Naive thymus-derived CD4-positive, alpha-beta T cell (primary cell): ENCODE data around the gene IGBP1. TPM values are rescaled to one million over a fixed set of nuclear protein-coding genes. Genes with fewer than 3 reads are reported as not detected.
"Not testable (repeated sequence)": the region's sequence is repeated elsewhere in the genome, so short reads cannot be mapped to it uniquely, and the experiment has no call there.

Experiments used
- ATAC-seq: fragments of 150-1000 bp; cut with Tn5 transposase; 2 replicates; pipeline ENCODE4 v1.10.0; 2021; ENCODE audit warnings: mild to moderate bottlenecking, moderate library complexity
- CTCF ChIA-PET: fragments of 350-600 bp; sonication (Branson Sonifier 250); formaldehyde crosslinking; loops from one replicate; lab custom pipeline; 2021; ENCODE audit warnings: antibody characterized with exemption; lab: Charles Lee
- POLR2A ChIA-PET: fragments of 350-600 bp; sonication (Branson Sonifier 250); formaldehyde crosslinking; loops from one replicate; lab custom pipeline; 2021; ENCODE audit warnings: antibody characterized with exemption, inconsistent platforms; lab: Charles Lee
- DNase-seq, 9 donors: peaks; one replicate each; pipeline versions ENCODE4 v3.0.0 to v3.0.0-alpha.2; 2020 to 2022; ENCODE audit warnings: mixed read lengths in 1 of 9
- H3K27ac ChIP-seq: one replicate; pipeline ENCODE4 v1.7.0; 2013; ENCODE audit warnings: mild to moderate bottlenecking, low read depth, low read length, moderate library complexity
- H3K27me3 ChIP-seq, 2 donors: one replicate each; pipeline ENCODE4 v1.7.0; 2013; ENCODE audit warnings: low read length in 2 of 2, mild to moderate bottlenecking in 2 of 2, moderate library complexity in 2 of 2; ENCODE audit not compliant: control insufficient read depth in 2 of 2, insufficient read depth in 2 of 2
- H3K36me3 ChIP-seq, 3 experiments: 1 replicate in 2 of 3; 2 replicates in 1 of 3; pipeline ENCODE4 v1.7.0; 2013; ENCODE audit warnings: low read length in 3 of 3, mild to moderate bottlenecking in 3 of 3, moderate library complexity in 1 of 3; ENCODE audit not compliant: insufficient read depth in 3 of 3, control insufficient read depth in 2 of 3
- H3K4me1 ChIP-seq, 2 donors: one replicate each; pipeline ENCODE4 v1.7.0; 2013; ENCODE audit warnings: low read length in 2 of 2, mild to moderate bottlenecking in 2 of 2, moderate library complexity in 1 of 2; ENCODE audit not compliant: control insufficient read depth in 2 of 2, insufficient read depth in 2 of 2
- H3K4me3 ChIP-seq: 2 replicates; pipeline ENCODE4 v1.7.0; 2013; ENCODE audit warnings: mild to moderate bottlenecking, low read length
- H3K9me3 ChIP-seq, 3 experiments: 1 replicate in 2 of 3; 2 replicates in 1 of 3; pipeline ENCODE4 v1.7.0; 2013; ENCODE audit warnings: low read length in 3 of 3; ENCODE audit not compliant: control insufficient read depth in 2 of 3
- H3K27ac Mint-ChIP-seq, 9 donors: one replicate each; pipeline ENCODE4 v1.8.0; 2020 to 2022; ENCODE audit warnings: mixed read lengths in 9 of 9, mild to moderate bottlenecking in 8 of 9, moderate library complexity in 5 of 9, inconsistent platforms in 2 of 9
- H3K27me3 Mint-ChIP-seq, 5 donors: one replicate each; pipeline ENCODE4 v1.8.0; 2021 to 2022; ENCODE audit warnings: mixed read lengths in 5 of 5, mild to moderate bottlenecking in 1 of 5
- H3K36me3 Mint-ChIP-seq, 5 donors: one replicate each; pipeline ENCODE4 v1.8.0; 2020 to 2022; ENCODE audit warnings: mixed read lengths in 5 of 5, mild to moderate bottlenecking in 3 of 5, inconsistent platforms in 1 of 5
- H3K4me1 Mint-ChIP-seq, 7 donors: one replicate each; pipeline ENCODE4 v1.8.0; 2020 to 2022; ENCODE audit warnings: mixed read lengths in 7 of 7, mild to moderate bottlenecking in 3 of 7, inconsistent platforms in 1 of 7
- H3K4me3 Mint-ChIP-seq, 10 donors: one replicate each; pipeline ENCODE4 v1.8.0; 2020 to 2022; ENCODE audit warnings: mild to moderate bottlenecking in 10 of 10, mixed read lengths in 10 of 10, moderate library complexity in 6 of 10, inconsistent platforms in 2 of 10
- H3K9me3 Mint-ChIP-seq, 11 donors: one replicate each; pipeline ENCODE4 v1.8.0; 2020 to 2022; ENCODE audit warnings: mixed read lengths in 11 of 11, mild to moderate bottlenecking in 4 of 11, inconsistent platforms in 1 of 11, moderate library complexity in 1 of 11
- intact Hi-C, 2 donors: fragments of 100-400 bp; cut with micrococcal nuclease; formaldehyde crosslinking; loops; one replicate each; pipeline ENCODE4 v1.15.1; 2023
- polyA plus RNA-seq, 2 donors: library from polyadenylated mRNA; unstranded; fragments of 300-500 nt; fragmentation: Illumina TruSeq; gene quantifications; one replicate each; pipeline ENCODE4 v1.2.3, GENCODE V29; 2021
- total RNA-seq, 6 experiments: library from RNA in 5 of 6; stranded (reverse) in 5 of 6; gene quantifications; 1 replicate in 5 of 6; 2 replicates in 1 of 6; pipeline ENCODE4 v1.2.3 and lab custom pipeline; 2021 to 2026

The IGBP1 gene
- total and polyA plus RNA-seq, 7 experiments from 2014 or later = 46.7 to 70.1 (median 63.8) TPM

DNA sequence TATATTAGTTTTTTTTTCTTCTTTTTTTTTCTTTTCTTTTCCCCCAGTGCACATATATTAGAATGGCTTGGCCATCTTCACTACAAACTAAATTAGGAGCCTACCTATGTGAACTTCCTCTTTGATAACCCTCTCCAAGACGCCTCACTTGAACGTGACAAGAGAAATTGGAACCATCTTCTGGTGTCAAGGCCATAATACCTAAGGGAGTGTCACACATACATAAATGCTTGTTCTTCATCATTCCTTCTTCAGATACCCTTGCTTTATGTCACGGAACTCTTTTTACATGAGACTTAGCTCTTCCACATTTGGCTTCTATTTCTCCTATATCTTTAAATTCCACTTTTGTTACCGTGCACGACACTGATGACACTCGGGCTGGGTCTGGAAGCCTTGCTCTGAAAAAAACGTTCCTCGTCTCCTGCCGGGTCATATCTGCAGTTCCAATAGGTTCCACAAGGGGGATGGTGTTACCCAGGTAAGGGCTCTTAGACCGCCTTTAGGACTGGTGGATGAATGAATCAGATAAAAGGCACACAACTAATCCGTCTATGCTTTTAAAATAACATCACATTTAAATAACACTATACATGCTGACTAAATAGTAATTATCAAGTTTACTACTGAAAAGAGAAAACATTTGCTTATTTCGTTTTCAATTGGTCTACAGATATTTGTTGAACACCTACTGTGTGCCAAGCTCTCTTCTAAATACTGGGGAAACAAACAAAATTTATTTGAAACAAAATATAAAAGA is 63.9 kb downstream of the IGBP1 start:
- Histone ChIP-seq H3K9me3 (no peaks in the 10 kb centered on the region), H3K27me3 (no peaks in the 10 kb centered on the region), H3K36me3 (no peaks in the 10 kb centered on the region), H3K27ac (no peak overlapping the region), H3K4me3 (no peak overlapping the region), H3K4me1 (no peaks in the 10 kb centered on the region)
- ChIA-PET POLR2A (interaction anchor here (0.7 kb wide), 1 partner anchor 55 kb away, joined by 4 read pairs; no protein-coding TSS in a partner anchor), CTCF (interaction anchor here (1.1 to 1.6 kb wide), 2 partner anchors 234 to 236 kb away, joined by 5 read pairs; no protein-coding TSS in a partner anchor)
- intact Hi-C loops = loop anchor here (1.0 to 10.0 kb wide), 6 partner anchors 66 to 468 kb away; no protein-coding TSS in a partner anchor
- DNase-seq (peak; percentile 18 to 70 (median 52)), ATAC-seq (peak; percentile 83)
- H3K27ac Mint-ChIP-seq = no peak overlapping the region
- H3K4me1 Mint-ChIP-seq = peaks cover 0 to 6% (median 4%) of the 10 kb centered on the region in 7 donors
- peaks cover 0 to 1% (median 0%) of the 10 kb centered on the region in 11 donors for H3K9me3 Mint-ChIP-seq
- H3K27me3 Mint-ChIP-seq = peaks cover 0 to 14% (median 0%) of the 10 kb centered on the region in 5 donors
- H3K36me3 Mint-ChIP-seq = no peaks in the 10 kb centered on the region
- peak overlapping the region in 3 of 10 donors; percentile 1 to 38 (median 4) for H3K4me3 Mint-ChIP-seq

DNA sequence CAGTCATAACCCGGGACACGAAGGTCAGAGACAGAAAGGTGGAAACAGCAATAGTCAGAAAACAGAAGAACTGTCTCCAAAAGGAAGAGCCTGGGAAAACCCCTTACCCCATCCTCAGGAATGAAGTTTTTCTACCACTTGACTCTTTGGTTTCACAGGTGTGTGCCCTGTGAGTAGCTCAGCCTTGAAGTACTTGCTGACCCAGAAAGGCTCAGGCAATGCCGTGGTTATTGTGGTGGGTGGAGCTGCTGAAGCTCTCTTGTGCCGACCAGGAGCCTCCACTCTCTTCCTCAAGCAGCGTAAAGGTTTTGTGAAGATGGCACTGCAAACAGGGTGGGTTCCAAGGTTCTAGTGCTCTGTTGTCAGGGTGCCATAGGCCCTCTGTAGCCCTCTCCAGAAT is 68.5 kb downstream of the IGBP1 start:
- Mint-ChIP-seq H3K27me3 (peaks cover 0 to 4% (median 0%) of the 10 kb centered on the region in 5 donors), H3K4me1 (peaks cover 0 to 6% (median 4%) of the 10 kb centered on the region in 7 donors), H3K27ac (no peak overlapping the region), H3K36me3 (no peaks in the 10 kb centered on the region), H3K9me3 (peaks cover 0 to 3% (median 0%) of the 10 kb centered on the region in 11 donors), H3K4me3 (no peak overlapping the region)
- no peaks in the 10 kb centered on the region for H3K4me1 ChIP-seq
- no peaks in the 10 kb centered on the region for H3K27me3 ChIP-seq
- ChIA-PET CTCF (no interaction called here), POLR2A (no interaction called here)
- H3K36me3 ChIP-seq = no peaks in the 10 kb centered on the region
- H3K4me3 ChIP-seq = no peak overlapping the region
- intact Hi-C loops = no loop called here
- ATAC-seq (no peak), DNase-seq (no peak)
- no peaks in the 10 kb centered on the region for H3K9me3 ChIP-seq
- no peak overlapping the region for H3K27ac ChIP-seq

DNA sequence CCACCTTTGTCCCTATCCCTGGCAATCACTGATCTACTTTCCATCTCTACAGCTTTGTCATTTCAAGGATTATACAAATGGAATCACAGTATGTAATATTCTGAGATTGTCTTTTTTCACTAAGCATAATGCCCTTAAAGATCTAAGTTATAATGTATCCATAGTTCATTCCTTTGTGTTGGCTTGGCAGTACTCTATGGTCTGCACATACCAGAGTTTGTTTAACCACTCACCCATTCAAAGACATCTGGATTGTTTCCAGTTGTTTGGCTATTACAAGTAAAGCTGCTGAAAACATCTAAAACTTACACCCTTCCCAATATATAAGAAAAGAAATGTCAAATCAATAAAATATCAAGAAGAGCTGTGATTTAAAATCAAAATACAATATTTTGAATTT is 75.2 kb downstream of the IGBP1 start:
- no peaks in the 10 kb centered on the region for H3K36me3 ChIP-seq
- ATAC-seq (no peak), DNase-seq (no peak)
- H3K27me3 ChIP-seq = no peaks in the 10 kb centered on the region
- no peaks in the 10 kb centered on the region for H3K9me3 ChIP-seq
- H3K9me3 Mint-ChIP-seq = peaks cover 0 to 6% (median 2%) of the 10 kb centered on the region in 11 donors
- H3K4me1 Mint-ChIP-seq = no peaks in the 10 kb centered on the region
- H3K27me3 Mint-ChIP-seq = no peaks in the 10 kb centered on the region
- ChIA-PET POLR2A (no interaction called here), CTCF (no interaction called here)
- H3K27ac ChIP-seq = no peak overlapping the region
- no peaks in the 10 kb centered on the region for H3K36me3 Mint-ChIP-seq
- H3K4me3 Mint-ChIP-seq = no peak overlapping the region
- H3K4me3 ChIP-seq = no peak overlapping the region
- no peaks in the 10 kb centered on the region for H3K4me1 ChIP-seq
- no peak overlapping the region for H3K27ac Mint-ChIP-seq
- intact Hi-C loops = no loop called here

DNA sequence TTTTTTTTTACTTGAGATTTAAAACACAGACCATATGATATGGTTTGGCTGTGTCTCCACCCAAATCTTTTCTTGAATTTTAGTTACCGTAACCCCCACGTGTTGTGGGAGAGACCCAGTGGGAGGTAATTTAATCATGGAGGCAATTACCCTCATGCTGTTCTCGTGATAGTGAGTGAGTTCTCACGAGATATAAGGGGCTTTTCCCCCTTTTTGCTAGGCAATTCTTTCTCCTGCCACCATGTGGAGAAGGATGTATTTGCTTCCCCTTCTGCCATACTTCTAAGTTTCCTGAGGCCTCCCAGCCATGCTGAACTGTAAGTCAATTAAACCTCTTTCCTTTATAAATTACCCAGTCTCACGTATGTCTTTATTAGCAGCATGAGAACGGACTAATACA is 76.3 kb downstream of the IGBP1 start:
- H3K9me3 ChIP-seq, H3K27me3 ChIP-seq, H3K4me3 Mint-ChIP-seq, CTCF ChIA-PET, H3K27me3 Mint-ChIP-seq, intact Hi-C loops, H3K36me3 Mint-ChIP-seq, H3K36me3 ChIP-seq, DNase-seq, H3K9me3 Mint-ChIP-seq, ATAC-seq, H3K4me1 ChIP-seq, H3K4me1 Mint-ChIP-seq, H3K27ac Mint-ChIP-seq, H3K4me3 ChIP-seq, POLR2A ChIA-PET, H3K27ac ChIP-seq: not testable (repeated sequence)

Other genes with a start within 250 kb of the IGBP1 start
- not detected for gene AWAT2, start 83.5 kb upstream of the IGBP1 start, total RNA-seq
- not detected for gene AWAT2, start 83.5 kb upstream of the IGBP1 start, polyA plus RNA-seq
- gene OTUD6A, start 71.0 kb upstream of the IGBP1 start, total RNA-seq = not detected
- not detected for gene OTUD6A, start 71.0 kb upstream of the IGBP1 start, polyA plus RNA-seq
- gene DGAT2L6, start 44.0 kb downstream of the IGBP1 start, total RNA-seq = not detected
- not detected for gene DGAT2L6, start 44.0 kb downstream of the IGBP1 start, polyA plus RNA-seq
- gene AWAT1, start 101.2 kb downstream of the IGBP1 start, total RNA-seq = not detected
- gene AWAT1, start 101.2 kb downstream of the IGBP1 start, polyA plus RNA-seq = not detected
- gene P2RY4, start 126.8 kb downstream of the IGBP1 start, total RNA-seq = under 1 TPM; 0.22 to 0.74 (median 0.39) TPM
- gene P2RY4, start 126.8 kb downstream of the IGBP1 start, polyA plus RNA-seq = not detected
- not detected for gene ARR3, start 134.9 kb downstream of the IGBP1 start, total RNA-seq
- gene ARR3, start 134.9 kb downstream of the IGBP1 start, polyA plus RNA-seq = not detected
- gene RAB41, start 148.7 kb downstream of the IGBP1 start, total RNA-seq = not detected
- not detected for gene RAB41, start 148.7 kb downstream of the IGBP1 start, polyA plus RNA-seq
- gene PDZD11, start 156.5 kb downstream of the IGBP1 start, total RNA-seq = 10 to 100 TPM in 4 of 5 experiments, 1 to 10 TPM in 1; 5.9 to 34.1 (median 10.8) TPM
- gene PDZD11, start 156.5 kb downstream of the IGBP1 start, polyA plus RNA-seq = 10 to 100 TPM; 25.6 to 36.7 TPM
- 10 to 100 TPM in 1 of 5 experiments, under 1 TPM in 3, not detected in 1; 0.20 to 26.5 (median 0.21) TPM for gene KIF4A, start 156.7 kb downstream of the IGBP1 start, total RNA-seq
- gene KIF4A, start 156.7 kb downstream of the IGBP1 start, polyA plus RNA-seq = not detected